ENCODE data around the gene KCNK16.

Gene KCNK16

DNA sequence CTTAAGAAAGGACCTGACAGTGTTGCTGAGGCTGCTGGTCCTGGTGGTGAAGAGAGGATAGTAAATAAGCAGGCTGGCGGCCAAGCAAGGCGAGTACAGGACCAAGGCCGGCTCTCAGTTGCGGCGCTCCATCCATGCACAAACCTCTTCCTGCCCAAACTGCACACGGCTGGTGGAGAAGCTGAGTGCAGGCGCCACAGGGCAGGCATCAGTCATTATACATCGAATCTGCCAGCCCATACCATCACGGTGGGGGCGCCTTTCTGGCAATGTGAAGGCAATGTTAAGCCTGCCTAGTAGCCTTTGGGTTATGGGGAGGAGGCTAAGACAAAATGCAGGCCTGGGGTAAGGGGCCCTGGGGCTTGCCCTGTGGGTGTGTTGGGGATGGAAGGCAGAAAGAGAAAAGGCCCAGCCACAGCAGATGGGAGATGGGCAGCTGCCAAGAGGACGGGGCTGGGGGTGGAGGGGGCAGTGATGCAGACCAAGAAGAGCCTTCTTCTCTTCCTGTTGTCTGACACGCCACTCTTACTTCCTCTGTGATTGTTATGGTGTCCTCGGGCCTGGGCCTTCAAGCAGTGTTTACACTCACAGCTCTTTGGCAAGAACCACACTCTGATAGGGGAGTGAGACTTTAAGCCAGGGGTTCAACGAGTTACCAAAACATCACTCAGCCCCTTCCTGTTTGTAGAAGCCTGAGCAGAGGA is 20.3 kb upstream of the KCNK16 start:
- no peak for TF ChIP-seq SNAI2 (CRISPR knock-in tag; IDR thresholded peaks at IDR 0.05)
- TF ChIP-seq CSDC2 (CRISPR knock-in tag; IDR thresholded peaks at IDR 0.05): no peak
- no peak for TF ChIP-seq ZNF8 (CRISPR knock-in tag; IDR thresholded peaks at IDR 0.05)
- no peak for TF ChIP-seq ZFP30 (CRISPR knock-in tag; IDR thresholded peaks at IDR 0.05)
- no peak for TF ChIP-seq ZNF565 (CRISPR knock-in tag; conservative IDR thresholded peaks at IDR 0.05; ENCODE audit: low read depth)
- TF ChIP-seq BACH2 (CRISPR knock-in tag; IDR thresholded peaks at IDR 0.05; ENCODE audit: borderline replicate concordance): no peak
- no peak for TF ChIP-seq ISL1 (CRISPR knock-in tag; IDR thresholded peaks at IDR 0.05)
- TF ChIP-seq, protein P1, sequence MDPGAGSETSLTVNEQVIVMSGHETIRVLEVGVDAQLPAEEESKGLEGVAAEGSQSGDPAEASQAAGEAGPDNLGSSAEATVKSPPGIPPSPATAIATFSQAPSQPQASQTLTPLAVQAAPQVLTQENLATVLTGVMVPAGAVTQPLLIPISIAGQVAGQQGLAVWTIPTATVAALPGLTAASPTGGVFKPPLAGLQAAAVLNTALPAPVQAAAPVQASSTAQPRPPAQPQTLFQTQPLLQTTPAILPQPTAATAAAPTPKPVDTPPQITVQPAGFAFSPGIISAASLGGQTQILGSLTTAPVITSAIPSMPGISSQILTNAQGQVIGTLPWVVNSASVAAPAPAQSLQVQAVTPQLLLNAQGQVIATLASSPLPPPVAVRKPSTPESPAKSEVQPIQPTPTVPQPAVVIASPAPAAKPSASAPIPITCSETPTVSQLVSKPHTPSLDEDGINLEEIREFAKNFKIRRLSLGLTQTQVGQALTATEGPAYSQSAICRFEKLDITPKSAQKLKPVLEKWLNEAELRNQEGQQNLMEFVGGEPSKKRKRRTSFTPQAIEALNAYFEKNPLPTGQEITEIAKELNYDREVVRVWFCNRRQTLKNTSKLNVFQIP (CRISPR knock-in tag; IDR thresholded peaks at IDR 0.05; ENCODE audit: borderline replicate concordance, low read depth): no peak
- TF ChIP-seq, protein P2, sequence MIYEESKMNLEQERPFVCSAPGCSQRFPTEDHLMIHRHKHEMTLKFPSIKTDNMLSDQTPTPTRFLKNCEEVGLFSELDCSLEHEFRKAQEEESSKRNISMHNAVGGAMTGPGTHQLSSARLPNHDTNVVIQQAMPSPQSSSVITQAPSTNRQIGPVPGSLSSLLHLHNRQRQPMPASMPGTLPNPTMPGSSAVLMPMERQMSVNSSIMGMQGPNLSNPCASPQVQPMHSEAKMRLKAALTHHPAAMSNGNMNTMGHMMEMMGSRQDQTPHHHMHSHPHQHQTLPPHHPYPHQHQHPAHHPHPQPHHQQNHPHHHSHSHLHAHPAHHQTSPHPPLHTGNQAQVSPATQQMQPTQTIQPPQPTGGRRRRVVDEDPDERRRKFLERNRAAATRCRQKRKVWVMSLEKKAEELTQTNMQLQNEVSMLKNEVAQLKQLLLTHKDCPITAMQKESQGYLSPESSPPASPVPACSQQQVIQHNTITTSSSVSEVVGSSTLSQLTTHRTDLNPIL (CRISPR knock-in tag; IDR thresholded peaks at IDR 0.05; ENCODE audit: low read depth): no peak
- no peak for TF ChIP-seq TCF4 (CRISPR knock-in tag; IDR thresholded peaks at IDR 0.05; ENCODE audit: borderline replicate concordance)
- TF ChIP-seq ZC3H10 (CRISPR knock-in tag; IDR thresholded peaks at IDR 0.05): no peak
- TF ChIP-seq RARB (CRISPR knock-in tag; IDR thresholded peaks at IDR 0.05): no peak
- no peak for TF ChIP-seq ZFP3 (CRISPR knock-in tag; IDR thresholded peaks at IDR 0.05)
- TF ChIP-seq, protein P3, sequence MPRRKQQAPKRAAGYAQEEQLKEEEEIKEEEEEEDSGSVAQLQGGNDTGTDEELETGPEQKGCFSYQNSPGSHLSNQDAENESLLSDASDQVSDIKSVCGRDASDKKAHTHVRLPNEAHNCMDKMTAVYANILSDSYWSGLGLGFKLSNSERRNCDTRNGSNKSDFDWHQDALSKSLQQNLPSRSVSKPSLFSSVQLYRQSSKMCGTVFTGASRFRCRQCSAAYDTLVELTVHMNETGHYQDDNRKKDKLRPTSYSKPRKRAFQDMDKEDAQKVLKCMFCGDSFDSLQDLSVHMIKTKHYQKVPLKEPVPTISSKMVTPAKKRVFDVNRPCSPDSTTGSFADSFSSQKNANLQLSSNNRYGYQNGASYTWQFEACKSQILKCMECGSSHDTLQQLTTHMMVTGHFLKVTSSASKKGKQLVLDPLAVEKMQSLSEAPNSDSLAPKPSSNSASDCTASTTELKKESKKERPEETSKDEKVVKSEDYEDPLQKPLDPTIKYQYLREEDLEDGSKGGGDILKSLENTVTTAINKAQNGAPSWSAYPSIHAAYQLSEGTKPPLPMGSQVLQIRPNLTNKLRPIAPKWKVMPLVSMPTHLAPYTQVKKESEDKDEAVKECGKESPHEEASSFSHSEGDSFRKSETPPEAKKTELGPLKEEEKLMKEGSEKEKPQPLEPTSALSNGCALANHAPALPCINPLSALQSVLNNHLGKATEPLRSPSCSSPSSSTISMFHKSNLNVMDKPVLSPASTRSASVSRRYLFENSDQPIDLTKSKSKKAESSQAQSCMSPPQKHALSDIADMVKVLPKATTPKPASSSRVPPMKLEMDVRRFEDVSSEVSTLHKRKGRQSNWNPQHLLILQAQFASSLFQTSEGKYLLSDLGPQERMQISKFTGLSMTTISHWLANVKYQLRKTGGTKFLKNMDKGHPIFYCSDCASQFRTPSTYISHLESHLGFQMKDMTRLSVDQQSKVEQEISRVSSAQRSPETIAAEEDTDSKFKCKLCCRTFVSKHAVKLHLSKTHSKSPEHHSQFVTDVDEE (CRISPR knock-in tag; IDR thresholded peaks at IDR 0.05): no peak
- ATAC-seq: no peak

DNA sequence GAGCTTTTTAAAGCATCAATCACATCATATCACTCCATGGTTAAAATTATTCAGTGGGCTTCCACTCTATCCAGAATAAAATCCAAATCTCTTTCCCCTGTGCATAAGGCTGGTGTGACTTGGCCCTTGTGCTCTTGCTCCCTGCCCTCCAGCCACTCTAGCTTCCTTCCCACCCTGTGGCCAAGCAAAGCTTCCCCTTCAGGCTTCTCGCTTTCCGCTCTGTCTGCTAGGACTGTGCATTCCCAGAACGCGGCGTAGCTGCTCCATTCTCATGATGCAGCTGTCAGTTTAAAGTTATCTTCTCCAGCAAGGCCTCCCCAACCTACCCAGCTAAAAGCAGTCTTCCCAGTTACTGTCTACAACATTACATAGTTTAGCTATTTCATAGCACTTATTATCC is 19.4 kb upstream of the KCNK16 start:
- no peak for ATAC-seq
- no peak for TF ChIP-seq ZNF8 (CRISPR knock-in tag; IDR thresholded peaks at IDR 0.05)
- no peak for TF ChIP-seq ZC3H10 (CRISPR knock-in tag; IDR thresholded peaks at IDR 0.05)
- no peak for TF ChIP-seq TOX (CRISPR knock-in tag; IDR thresholded peaks at IDR 0.05; ENCODE audit: borderline replicate concordance)
- TF ChIP-seq ZFP3 (CRISPR knock-in tag; IDR thresholded peaks at IDR 0.05): no peak
- TF ChIP-seq RARB (CRISPR knock-in tag; IDR thresholded peaks at IDR 0.05): no peak
- no peak for TF ChIP-seq PPARA (CRISPR knock-in tag; IDR thresholded peaks at IDR 0.05; ENCODE audit: borderline replicate concordance)

GRCh38 chr6:39341352-39341751 is 18.9 kb upstream of the KCNK16 start:
- ATAC-seq: no peak
- no peak for TF ChIP-seq ZNF565 (CRISPR knock-in tag; conservative IDR thresholded peaks at IDR 0.05; ENCODE audit: low read depth)
- no peak for TF ChIP-seq TOX (CRISPR knock-in tag; IDR thresholded peaks at IDR 0.05; ENCODE audit: borderline replicate concordance)
- no peak for TF ChIP-seq ZNF70 (CRISPR knock-in tag; IDR thresholded peaks at IDR 0.05)
- no peak for TF ChIP-seq GLIS3 (CRISPR knock-in tag; IDR thresholded peaks at IDR 0.05)
- TF ChIP-seq PPARA (CRISPR knock-in tag; IDR thresholded peaks at IDR 0.05; ENCODE audit: borderline replicate concordance): no peak
- no peak for TF ChIP-seq ARNTL (CRISPR knock-in tag; IDR thresholded peaks at IDR 0.05; ENCODE audit: borderline replicate concordance, low read depth)
- no peak for TF ChIP-seq ZNF8 (CRISPR knock-in tag; IDR thresholded peaks at IDR 0.05)
- TF ChIP-seq, protein P2 (CRISPR knock-in tag; IDR thresholded peaks at IDR 0.05; ENCODE audit: low read depth): no peak
- no peak for TF ChIP-seq TCF4 (CRISPR knock-in tag; IDR thresholded peaks at IDR 0.05; ENCODE audit: borderline replicate concordance)
- TF ChIP-seq ESRRG (CRISPR knock-in tag; IDR thresholded peaks at IDR 0.05): no peak
- TF ChIP-seq CSDC2 (CRISPR knock-in tag; IDR thresholded peaks at IDR 0.05): no peak
- no peak for TF ChIP-seq ZC3H10 (CRISPR knock-in tag; IDR thresholded peaks at IDR 0.05)
- TF ChIP-seq RARB (CRISPR knock-in tag; IDR thresholded peaks at IDR 0.05): no peak
- TF ChIP-seq, protein P1 (CRISPR knock-in tag; IDR thresholded peaks at IDR 0.05; ENCODE audit: borderline replicate concordance, low read depth): no peak
- no peak for TF ChIP-seq OSR1 (CRISPR knock-in tag; IDR thresholded peaks at IDR 0.05)

Data from SK-N-SH treated with all-trans-retinoic acid at 6 μM for 48 hours (cell line).